NCI-H146 treated with DMSO at 0.1 percent for 48 hours (cell line): ENCODE data around the gene RRP1.

Experiments used
- DNase-seq: peaks from one replicate; lab custom pipeline; 2025; ENCODE audit not compliant: unreplicated experiment; lab: John Stamatoyannopoulos, UW

Gene RRP1

DNA sequence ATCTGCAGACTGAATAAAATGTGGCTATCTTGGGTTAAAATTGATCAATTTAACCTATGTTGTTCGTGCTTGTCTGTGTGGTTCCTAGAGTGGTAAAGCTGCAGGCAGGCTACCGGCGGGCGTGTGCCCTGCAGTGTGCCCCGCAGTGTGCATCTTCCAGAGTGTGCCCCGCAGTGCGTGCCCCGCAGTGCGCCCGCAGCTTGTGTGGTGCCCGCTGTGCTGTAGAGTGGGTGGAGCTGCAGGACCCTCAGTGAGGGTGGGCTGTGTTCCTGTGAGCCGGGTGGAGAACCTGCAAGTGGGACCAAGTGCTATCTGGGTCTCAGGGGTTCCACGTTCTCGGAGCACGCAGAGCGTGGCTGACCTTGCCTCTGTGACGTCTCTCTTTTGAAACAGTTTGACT is 10.7 kb downstream of the RRP1 start:
- no peak for DNase-seq

DNA sequence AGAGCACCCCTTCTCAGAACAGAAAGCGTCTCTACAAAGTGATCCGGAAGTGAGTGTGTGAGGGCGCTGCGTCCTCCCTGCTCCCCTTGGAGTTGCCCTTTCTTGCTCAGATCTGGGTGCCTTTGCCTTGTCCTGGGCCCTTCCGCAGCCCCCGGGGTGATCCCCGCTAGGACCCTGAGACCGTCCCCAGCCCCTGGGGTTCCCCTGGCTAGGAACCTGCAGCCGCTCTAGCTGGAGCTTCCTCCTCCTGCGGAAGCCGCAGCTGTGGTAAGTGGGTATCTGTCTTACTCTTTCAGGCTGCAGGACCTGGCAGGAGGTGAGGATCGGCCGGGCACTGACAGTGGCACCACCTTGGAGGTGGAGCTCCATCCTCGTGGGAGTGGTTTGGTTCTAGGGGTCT is 11.2 kb downstream of the RRP1 start:
- no peak for DNase-seq

- DNase-seq, result no peak
These were observed 11.8 kb downstream of the RRP1 start for GRCh38 chr21:43801006-43801783.

DNA sequence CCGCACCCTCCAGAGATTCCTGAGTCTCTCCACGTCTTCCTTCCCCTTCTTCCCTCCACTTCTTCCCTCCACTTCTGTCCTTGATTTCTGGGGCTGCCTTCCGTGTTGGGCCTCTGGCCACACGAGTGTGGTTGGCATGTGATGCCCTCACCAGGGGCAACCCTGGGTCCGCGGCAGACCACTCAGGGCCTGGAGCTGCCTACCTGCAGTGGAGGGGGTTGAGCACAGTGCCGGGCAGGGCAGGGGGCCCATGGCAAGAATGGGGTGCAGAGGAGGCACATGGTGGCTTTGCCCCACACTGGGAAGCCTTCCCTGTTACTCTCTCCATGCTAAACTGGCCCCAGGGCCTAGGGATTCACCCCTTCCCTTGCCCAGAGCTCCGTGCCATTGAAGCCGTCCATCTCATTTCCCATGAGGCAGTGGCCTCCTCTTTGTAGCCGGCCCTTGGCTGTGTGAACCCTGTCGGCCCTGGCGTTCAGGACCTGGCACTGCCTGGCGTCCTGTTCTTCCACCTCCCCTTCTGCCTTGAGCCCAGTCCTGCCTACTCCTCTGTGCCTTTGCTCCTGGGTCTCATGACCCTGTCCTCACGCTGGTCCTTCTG is 13.4 kb downstream of the RRP1 start:
- no peak for DNase-seq

DNA sequence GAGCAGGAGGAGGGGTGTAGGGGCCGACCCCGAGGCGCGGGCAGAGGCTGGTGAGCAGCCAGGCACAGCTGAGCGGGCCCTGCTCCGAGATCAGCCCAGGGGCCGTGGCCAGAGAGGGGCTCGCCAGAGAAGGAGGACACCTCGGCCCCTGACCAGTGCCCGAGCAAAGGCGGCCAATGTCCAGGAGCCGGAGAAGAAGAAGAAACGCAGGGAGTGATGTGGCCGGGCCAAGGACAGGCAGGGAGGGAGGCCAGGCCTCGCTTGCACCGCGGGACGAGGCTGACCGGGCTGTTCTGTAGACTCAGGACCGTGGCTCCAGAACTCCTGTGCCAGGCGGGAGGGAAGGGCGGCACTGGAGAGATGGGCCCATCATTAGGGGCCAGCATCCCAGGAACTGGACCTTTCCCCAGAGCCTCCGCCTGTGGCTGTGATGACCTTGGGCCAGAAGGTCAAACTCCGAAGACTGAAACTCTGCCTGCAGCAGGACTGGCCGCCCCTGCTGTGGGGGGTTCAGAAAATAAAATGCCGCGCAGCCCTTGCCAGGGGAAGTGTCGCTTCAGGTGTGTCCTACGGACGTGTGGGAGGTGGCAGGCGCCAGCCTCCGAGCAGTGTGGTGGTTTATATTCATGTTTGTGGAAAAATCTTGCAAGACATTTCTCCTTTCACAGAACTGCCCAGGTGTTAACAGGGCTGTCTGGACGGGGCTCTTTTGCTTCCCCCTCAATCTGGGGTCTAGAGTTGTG is 14.4 kb downstream of the RRP1 start:
- DNase-seq, result no peak

GRCh38 chr21:43805275-43805800 is 16.0 kb downstream of the RRP1 start:
- no peak for DNase-seq

GRCh38 chr21:43806017-43806710 is 16.8 kb downstream of the RRP1 start:
- no peak for DNase-seq

GRCh38 chr21:43808367-43808766 is 19.0 kb downstream of the RRP1 start:
- no peak for DNase-seq

GRCh38 chr21:43808832-43809251 is 19.5 kb downstream of the RRP1 start:
- no peak for DNase-seq

- DNase-seq, result no peak
These were observed 20.0 kb downstream of the RRP1 start for GRCh38 chr21:43809346-43809799.

- DNase-seq, result no peak
These were observed 20.6 kb downstream of the RRP1 start for GRCh38 chr21:43809853-43810504.

GRCh38 chr21:43810505-43811261 is 21.3 kb downstream of the RRP1 start:
- DNase-seq, result peak; percentile 1

DNA sequence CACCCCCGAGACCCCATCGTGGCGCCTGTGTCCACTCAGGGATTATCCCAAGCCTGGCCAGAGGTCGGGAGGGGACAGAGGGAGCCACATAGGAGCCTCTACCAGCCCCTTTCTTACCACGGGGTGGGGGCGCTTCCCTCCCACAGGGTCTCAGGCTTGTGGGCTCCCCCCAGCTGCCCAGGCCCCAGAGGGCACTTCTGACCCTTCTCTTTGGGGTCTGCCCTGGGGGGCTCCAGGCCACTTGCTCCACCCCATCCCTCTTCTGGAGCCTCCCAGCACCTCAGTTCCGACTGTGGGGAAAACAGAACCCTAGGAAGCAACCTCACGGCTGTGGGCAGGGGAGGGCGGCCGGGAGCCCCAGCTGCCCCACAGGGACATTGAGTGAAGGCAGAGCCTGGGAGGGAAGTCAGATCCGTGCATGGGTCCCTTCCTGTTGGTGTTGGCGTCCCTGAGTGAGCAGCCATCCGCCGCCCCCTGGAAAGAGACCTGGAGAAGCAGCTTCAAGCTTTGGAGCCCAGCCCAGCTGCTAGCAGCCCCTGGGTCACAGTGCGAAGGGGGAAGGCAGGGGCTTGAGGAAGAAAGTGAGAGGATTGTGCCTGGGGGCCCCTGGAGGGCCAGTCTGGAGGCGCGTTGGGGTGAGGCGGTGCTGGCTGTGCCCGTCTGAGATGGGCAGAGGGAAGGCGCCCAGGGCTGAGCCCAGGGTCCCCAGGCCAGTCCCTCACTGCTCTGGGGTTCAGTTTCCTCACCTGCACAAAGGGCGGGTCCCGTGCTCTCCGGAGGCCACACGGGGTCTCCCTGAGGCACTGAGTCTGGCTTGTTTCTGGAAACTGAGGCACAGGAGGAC is 22.1 kb downstream of the RRP1 start:
- no peak for DNase-seq

DNA sequence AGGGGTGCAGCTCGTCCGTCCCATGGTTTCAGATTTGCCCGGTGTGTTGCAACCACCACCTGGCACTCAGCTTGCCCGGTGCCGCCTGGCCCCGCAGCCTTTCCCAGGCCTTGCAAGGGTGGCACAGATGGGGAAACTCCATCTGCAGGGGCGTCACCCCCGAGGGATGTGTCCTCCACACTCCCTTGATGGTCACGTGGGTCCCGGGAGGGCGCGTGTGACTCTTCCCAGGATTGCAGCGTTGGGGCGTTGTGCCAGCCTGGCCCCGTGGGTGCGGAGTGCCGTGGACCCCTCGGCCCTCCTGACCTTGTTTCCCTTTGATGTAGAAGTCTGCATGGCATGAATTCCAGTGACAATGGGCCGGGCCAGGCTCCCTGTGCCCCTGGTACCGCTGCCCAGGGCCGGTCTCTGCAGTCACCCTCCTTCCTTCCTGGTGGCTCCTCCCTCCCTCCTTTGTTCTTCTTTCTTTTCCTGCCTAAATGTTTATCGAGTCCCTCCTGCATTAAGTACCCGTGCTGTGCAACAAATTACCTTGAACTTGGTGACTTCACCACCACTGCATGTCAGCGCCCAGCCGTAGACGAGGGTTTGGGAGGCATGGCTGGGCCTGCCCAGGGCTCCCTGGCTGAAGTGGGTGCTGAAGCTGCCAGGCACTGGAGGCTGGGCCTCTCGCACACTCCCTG is 22.9 kb downstream of the RRP1 start:
- DNase-seq, result no peak

GRCh38 chr21:43812957-43813655 is 23.7 kb downstream of the RRP1 start:
- DNase-seq, result no peak

- no peak for DNase-seq
These were observed 24.2 kb downstream of the RRP1 start for GRCh38 chr21:43813656-43813980.

DNA sequence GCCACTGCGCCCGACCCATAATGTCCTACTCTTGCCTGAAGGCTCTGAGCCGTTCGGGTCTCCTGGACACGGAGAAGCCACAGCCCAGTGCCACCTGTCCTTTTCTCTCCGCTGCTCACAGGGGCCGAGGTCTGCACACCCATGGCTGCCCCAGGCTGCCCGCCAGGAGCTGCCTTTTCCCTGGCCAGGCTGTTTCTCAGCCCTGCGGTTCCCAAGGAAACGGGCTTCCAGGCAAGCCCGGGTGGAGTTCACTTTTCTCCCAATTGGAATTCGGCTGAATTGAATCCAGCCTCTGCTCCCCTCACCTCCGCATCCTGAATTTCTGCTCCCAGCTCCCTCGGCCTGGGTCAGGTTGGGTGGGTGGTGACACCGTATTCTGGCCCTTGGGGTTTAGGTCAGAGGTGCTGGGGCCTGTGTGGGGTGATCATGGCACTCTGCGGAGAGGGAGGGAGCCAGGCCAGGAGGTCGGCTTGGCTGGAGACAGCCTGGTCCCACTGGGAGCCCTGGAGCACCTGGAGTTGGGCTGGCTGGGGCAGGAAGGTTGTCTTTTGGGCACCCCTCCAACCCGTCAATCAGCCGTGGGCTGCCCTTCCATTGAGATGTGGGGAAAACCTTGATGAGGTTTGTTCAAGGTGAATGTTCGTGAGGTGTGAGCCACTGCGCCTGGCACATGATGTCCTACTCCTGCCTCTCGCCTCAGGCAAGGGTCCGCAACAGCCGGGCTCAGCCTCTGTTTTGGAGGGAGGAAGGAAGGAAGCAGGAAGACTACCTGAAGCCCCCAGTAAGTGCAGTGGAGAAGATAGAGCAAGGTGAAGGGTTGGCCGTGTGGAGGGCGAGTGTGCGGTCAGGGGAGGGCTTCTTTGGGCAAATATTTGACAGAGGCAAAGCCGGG is 25.1 kb downstream of the RRP1 start:
- DNase-seq, result no peak
